Mammary epithelial cell (primary cell): ENCODE results near the gene FAM25G.
"Not testable (repeated sequence)": the region's sequence is repeated elsewhere in the genome, so short reads cannot be mapped to it uniquely, and the experiment has no call there.

Source experiments
- CTCF ChIP-seq, 2 donors: IDR thresholded peaks in 1 of 2; conservative IDR thresholded peaks in 1 of 2; 2 replicates each; pipeline ENCODE4 v1.5.1; 2011 to 2012; ENCODE audit warnings: inconsistent platforms in 2 of 2, low read length in 2 of 2, mild to moderate bottlenecking in 2 of 2, control low read depth in 1 of 2, low read depth in 1 of 2; ENCODE audit not compliant: insufficient read depth in 1 of 2; ENCODE audit errors: extremely low read depth in 1 of 2
- EZH2 ChIP-seq: IDR thresholded peaks from 2 replicates; pipeline ENCODE4 v1.6.1; 2012; ENCODE audit warnings: low read length, inconsistent platforms, borderline replicate concordance

- TF ChIP-seq CTCF (conservative IDR thresholded peaks at IDR 0.05 in 1 of 2, IDR thresholded peaks at IDR 0.05 in 1 of 2; ENCODE audit: extremely low read depth in 1 of 2, insufficient read depth in 1 of 2, low read depth in 1 of 2, low read length in 2 of 2); EZH2: not testable (repeated sequence)
Measured at GRCh38 chr10:47489630-47490029, 1.9 kb downstream of the FAM25G start.
